K562 (cell line): ENCODE measurements around the gene OR1E2. TPM values are rescaled to one million over a fixed set of nuclear protein-coding genes. Genes with fewer than 3 reads are reported as not detected.

Experiments
- NONO ChIP-seq, 2 experiments: fragments of 200-400 bp in 1 of 2; fragments of 450-650 bp in 1 of 2; formaldehyde crosslinking in 1 of 2; IDR thresholded peaks; 2 replicates each; pipeline ENCODE4 v1.6.1; 2017; ENCODE audit warnings: low read depth in 2 of 2, mild to moderate bottlenecking in 2 of 2, moderate library complexity in 2 of 2, low read length in 1 of 2
- SMAD2 ChIP-seq: fragments of 150-350 bp; IDR thresholded peaks from 2 replicates; pipeline ENCODE4 v1.6.1; 2014; ENCODE audit warnings: low read depth, mild to moderate bottlenecking, low read length
- ZNF395 ChIP-seq: fragments of 200-800 bp; sonication (Bioruptor generic); IDR thresholded peaks from 2 replicates; pipeline ENCODE4 v1.6.1; 2017; ENCODE audit warnings: missing genetic modification characterization, missing compliant biosample characterization
- polyA plus RNA-seq, 8 experiments: library from polyadenylated mRNA; depleted of rRNA in 4 of 8; stranded (reverse) in 5 of 8; unstranded in 3 of 8; fragments of >200 nt; fragmentation: Nextera tagmentation in 2 of 8; fragmentation: Illumina TruSeq in 1 of 8; extraction: Ambion mirVana in 2 of 8; extraction: Trizol in 1 of 8; gene quantifications; 2 replicates each; pipeline versions ENCODE4 v1.2.1 to v1.2.3, GENCODE V29; 2011 to 2014; ENCODE audit warnings: inconsistent platforms in 1 of 8, missing spikeins in 1 of 8
- total RNA-seq, 7 experiments: library from RNA; depleted of rRNA in 6 of 7; stranded (reverse); fragments of >200 nt in 6 of 7; fragmentation: Illumina TruSeq in 2 of 7; extraction: Trizol in 2 of 7; gene quantifications; 2 replicates each; pipeline versions ENCODE4 v1.2.1 to v1.2.3, GENCODE V29; 2011 to 2021; ENCODE audit warnings: low replicate concordance in 1 of 7
- TF ChIP-seq, protein P1 (sequence below): fragments of 250-450 bp; sonication (Bioruptor Pico); IDR thresholded peaks from 2 replicates; pipeline ENCODE4 v1.4.0; 2020; ENCODE audit warnings: mild to moderate bottlenecking, moderate library complexity

The OR1E2 gene
- total and polyA plus RNA-seq, 9 of the 15 experiments (the other 6 are each of a cell fraction or from before 2014, with no cell fraction given) = not detected

DNA sequence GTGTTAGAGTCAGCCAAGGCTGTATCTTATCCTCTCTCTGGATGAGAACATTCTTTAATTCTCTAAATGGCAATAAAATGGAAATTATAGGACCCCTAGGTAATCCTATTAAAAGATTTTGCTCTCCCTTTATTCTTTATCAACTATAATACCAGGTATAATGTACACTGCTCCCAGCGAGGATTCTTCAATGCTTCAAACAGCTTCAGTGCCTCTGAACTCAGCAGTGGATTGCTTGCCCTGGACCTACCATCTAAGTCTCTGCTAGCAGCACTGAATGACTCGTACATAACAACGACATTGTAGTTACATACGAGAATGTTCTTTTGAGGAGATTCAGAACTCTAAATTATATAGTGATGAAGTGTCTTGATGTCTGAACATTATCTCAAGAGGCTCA, 43.9 kb downstream of the OR1E2 start (continued):
- TF ChIP-seq NONO (IDR thresholded peaks at IDR 0.05; ENCODE audit: low read depth in 2 of 2, low read length in 1 of 2) (no peak), ZNF395 (CRISPR knock-in tag) (no peak), SMAD2 (no peak)
- TF ChIP-seq, protein P1, sequence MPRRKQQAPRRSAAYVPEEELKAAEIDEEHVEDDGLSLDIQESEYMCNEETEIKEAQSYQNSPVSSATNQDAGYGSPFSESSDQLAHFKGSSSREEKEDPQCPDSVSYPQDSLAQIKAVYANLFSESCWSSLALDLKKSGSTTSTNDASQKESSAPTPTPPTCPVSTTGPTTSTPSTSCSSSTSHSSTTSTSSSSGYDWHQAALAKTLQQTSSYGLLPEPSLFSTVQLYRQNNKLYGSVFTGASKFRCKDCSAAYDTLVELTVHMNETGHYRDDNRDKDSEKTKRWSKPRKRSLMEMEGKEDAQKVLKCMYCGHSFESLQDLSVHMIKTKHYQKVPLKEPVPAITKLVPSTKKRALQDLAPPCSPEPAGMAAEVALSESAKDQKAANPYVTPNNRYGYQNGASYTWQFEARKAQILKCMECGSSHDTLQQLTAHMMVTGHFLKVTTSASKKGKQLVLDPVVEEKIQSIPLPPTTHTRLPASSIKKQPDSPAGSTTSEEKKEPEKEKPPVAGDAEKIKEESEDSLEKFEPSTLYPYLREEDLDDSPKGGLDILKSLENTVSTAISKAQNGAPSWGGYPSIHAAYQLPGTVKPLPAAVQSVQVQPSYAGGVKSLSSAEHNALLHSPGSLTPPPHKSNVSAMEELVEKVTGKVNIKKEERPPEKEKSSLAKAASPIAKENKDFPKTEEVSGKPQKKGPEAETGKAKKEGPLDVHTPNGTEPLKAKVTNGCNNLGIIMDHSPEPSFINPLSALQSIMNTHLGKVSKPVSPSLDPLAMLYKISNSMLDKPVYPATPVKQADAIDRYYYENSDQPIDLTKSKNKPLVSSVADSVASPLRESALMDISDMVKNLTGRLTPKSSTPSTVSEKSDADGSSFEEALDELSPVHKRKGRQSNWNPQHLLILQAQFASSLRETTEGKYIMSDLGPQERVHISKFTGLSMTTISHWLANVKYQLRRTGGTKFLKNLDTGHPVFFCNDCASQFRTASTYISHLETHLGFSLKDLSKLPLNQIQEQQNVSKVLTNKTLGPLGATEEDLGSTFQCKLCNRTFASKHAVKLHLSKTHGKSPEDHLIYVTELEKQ (CRISPR knock-in tag) = no peak
- TF ChIP-seq, all 486 proteins: peak for 0
